WERI-Rb-1 (cell line): ENCODE data around the gene DDX11.
"Not testable (repeated sequence)": the region's sequence is repeated elsewhere in the genome, so short reads cannot be mapped to it uniquely, and the experiment has no call there.

Experiments used
- DNase-seq: peaks from one replicate; pipeline ENCODE4 v3.0.0-alpha.2; 2020
- H3K27ac ChIP-seq: fragments of 250-450 bp; sonication (Bioruptor Pico); 2 replicates; pipeline ENCODE4 v1.5.1; 2020; ENCODE audit warnings: mild to moderate bottlenecking, moderate library complexity
- H3K27me3 ChIP-seq: fragments of 250-450 bp; sonication (Bioruptor Pico); 2 replicates; pipeline ENCODE4 v1.5.1; 2021; ENCODE audit warnings: mild to moderate bottlenecking, low read depth, moderate library complexity; ENCODE audit not compliant: insufficient read depth, severe bottlenecking
- H3K36me3 ChIP-seq: fragments of 250-450 bp; sonication (Bioruptor Pico); 2 replicates; pipeline ENCODE4 v1.5.1; 2020; ENCODE audit warnings: mild to moderate bottlenecking, moderate library complexity
- H3K4me3 ChIP-seq: 2 replicates; pipeline ENCODE4 v1.5.1; 2011; ENCODE audit warnings: low read depth, mild to moderate bottlenecking, control low read depth, low read length
- H3K9me3 ChIP-seq: fragments of 250-450 bp; sonication (Bioruptor Pico); 2 replicates; pipeline ENCODE4 v1.5.1; 2021; ENCODE audit warnings: mild to moderate bottlenecking, moderate library complexity; ENCODE audit not compliant: severe bottlenecking
- CTCF ChIP-seq: IDR thresholded peaks from 2 replicates; pipeline ENCODE4 v1.5.1; 2011; ENCODE audit warnings: low read depth, mild to moderate bottlenecking, control low read depth, inconsistent platforms, low read length

Gene DDX11

GRCh38 chr12:31089072-31089471 lies 15.4 kb downstream of the DDX11 start:
- Histone ChIP-seq H3K27ac (no peak overlapping the region), H3K9me3 (no peaks in the 10 kb centered on the region), H3K36me3 (peaks cover 13% of the 10 kb centered on the region), H3K4me3 (no peak overlapping the region), H3K27me3 (no peaks in the 10 kb centered on the region)
- no peak for TF ChIP-seq CTCF
- no peak for DNase-seq

GRCh38 chr12:31091629-31092028 lies 18.0 kb downstream of the DDX11 start:
- H3K27ac ChIP-seq, H3K9me3 ChIP-seq, DNase-seq, H3K4me3 ChIP-seq, H3K27me3 ChIP-seq: not testable (repeated sequence)
- H3K36me3 ChIP-seq = peaks cover 13% of the 10 kb centered on the region

GRCh38 chr12:31092718-31093117 lies 19.1 kb downstream of the DDX11 start:
- not testable (repeated sequence) for DNase-seq, H3K27ac ChIP-seq, H3K4me3 ChIP-seq, H3K27me3 ChIP-seq, H3K9me3 ChIP-seq
- H3K36me3 ChIP-seq = peaks cover 13% of the 10 kb centered on the region

GRCh38 chr12:31095080-31095860 lies 21.6 kb downstream of the DDX11 start:
- H3K27me3 ChIP-seq, H3K27ac ChIP-seq, H3K4me3 ChIP-seq, H3K9me3 ChIP-seq, H3K36me3 ChIP-seq, DNase-seq: not testable (repeated sequence)

- H3K27ac ChIP-seq, H3K9me3 ChIP-seq, H3K36me3 ChIP-seq, H3K27me3 ChIP-seq, H3K4me3 ChIP-seq, DNase-seq: not testable (repeated sequence)
Measured at GRCh38 chr12:31096251-31097065, 22.8 kb downstream of the DDX11 start.

GRCh38 chr12:31097819-31098218 lies 24.2 kb downstream of the DDX11 start:
- not testable (repeated sequence) for H3K4me3 ChIP-seq, H3K9me3 ChIP-seq, H3K36me3 ChIP-seq, H3K27me3 ChIP-seq, DNase-seq, H3K27ac ChIP-seq

GRCh38 chr12:31098363-31098762 lies 24.7 kb downstream of the DDX11 start:
- not testable (repeated sequence) for H3K27ac ChIP-seq, H3K4me3 ChIP-seq

GRCh38 chr12:31098771-31099170 lies 25.1 kb downstream of the DDX11 start:
- H3K36me3 ChIP-seq, H3K27ac ChIP-seq, H3K9me3 ChIP-seq, DNase-seq, H3K4me3 ChIP-seq, H3K27me3 ChIP-seq: not testable (repeated sequence)

More at GRCh38 chr12:31098363-31098762, 24.7 kb downstream of the DDX11 start:
- H3K9me3 ChIP-seq, H3K36me3 ChIP-seq, DNase-seq, H3K27me3 ChIP-seq: not testable (repeated sequence)

- H3K4me3 ChIP-seq, H3K9me3 ChIP-seq, H3K27ac ChIP-seq, H3K36me3 ChIP-seq, DNase-seq, H3K27me3 ChIP-seq: not testable (repeated sequence)
Measured at GRCh38 chr12:31099434-31099833, 25.8 kb downstream of the DDX11 start.

GRCh38 chr12:31100503-31101208 lies 27.0 kb downstream of the DDX11 start:
- H3K27me3 ChIP-seq, H3K36me3 ChIP-seq, DNase-seq, H3K27ac ChIP-seq, H3K4me3 ChIP-seq, H3K9me3 ChIP-seq: not testable (repeated sequence)

- H3K4me3 ChIP-seq, DNase-seq, H3K36me3 ChIP-seq, H3K27ac ChIP-seq, H3K9me3 ChIP-seq, H3K27me3 ChIP-seq: not testable (repeated sequence)
Measured at GRCh38 chr12:31102125-31102524, 28.5 kb downstream of the DDX11 start.

GRCh38 chr12:31102596-31102995 lies 28.9 kb downstream of the DDX11 start:
- H3K27ac ChIP-seq, H3K27me3 ChIP-seq, H3K4me3 ChIP-seq, H3K36me3 ChIP-seq, DNase-seq, H3K9me3 ChIP-seq: not testable (repeated sequence)

GRCh38 chr12:31103561-31103975 lies 29.9 kb downstream of the DDX11 start:
- H3K9me3 ChIP-seq, H3K36me3 ChIP-seq, DNase-seq, H3K27me3 ChIP-seq, H3K27ac ChIP-seq, H3K4me3 ChIP-seq: not testable (repeated sequence)
